ENCODE measurements around the gene NSD2.
"Not testable (repeated sequence)": the region's sequence is repeated elsewhere in the genome, so short reads cannot be mapped to it uniquely, and the experiment has no call there.

Gene NSD2

DNA sequence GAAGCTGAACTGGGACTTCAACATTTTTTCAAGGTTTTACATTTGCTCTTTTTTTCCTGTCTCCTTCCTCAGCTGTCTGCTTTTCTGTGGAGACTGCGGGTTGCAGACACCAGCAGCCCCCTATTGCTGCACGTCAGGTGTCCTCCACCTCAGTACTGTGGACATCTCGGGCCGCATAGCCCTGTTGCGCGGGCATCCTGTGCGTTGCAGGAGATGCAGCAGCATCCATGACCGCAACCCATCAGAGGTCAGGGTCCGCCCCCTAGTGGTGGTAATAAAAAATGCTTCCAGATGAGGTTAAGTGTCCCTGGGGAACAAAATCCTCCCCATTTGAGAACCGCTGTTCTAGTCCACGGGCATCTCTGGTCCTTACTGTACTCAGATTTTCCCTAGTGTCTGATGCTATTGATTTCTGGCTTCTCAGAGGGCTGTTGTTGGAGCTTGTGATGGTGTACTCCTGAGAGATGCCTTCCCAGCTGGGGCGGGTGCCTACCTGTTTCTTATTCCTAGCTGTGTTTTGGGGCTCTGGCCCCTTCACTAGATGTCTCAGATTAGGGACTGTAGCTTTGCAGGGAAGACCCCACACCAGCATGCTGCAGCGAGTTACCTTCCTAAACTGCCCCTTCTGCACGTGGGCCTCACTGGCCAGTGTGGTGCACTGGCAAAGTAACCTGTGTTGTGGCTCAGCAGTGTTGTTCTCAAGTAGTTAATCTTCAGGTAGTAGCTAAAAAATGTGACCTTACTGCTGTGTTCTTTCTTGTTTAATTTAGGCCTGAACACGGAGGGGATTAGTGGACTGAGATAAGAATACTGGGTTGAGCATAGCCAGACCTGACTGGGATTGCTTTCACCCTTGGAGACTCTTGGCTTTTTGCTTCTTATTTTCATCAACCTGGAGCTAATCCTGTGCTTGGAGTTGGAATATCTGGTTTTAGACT, 28.2 kb downstream of the NSD2 start:
- DNase-seq: peak; percentile 68

GRCh38 chr4:1900087-1900433, 28.9 kb downstream of the NSD2 start:
- no peak for DNase-seq

DNA sequence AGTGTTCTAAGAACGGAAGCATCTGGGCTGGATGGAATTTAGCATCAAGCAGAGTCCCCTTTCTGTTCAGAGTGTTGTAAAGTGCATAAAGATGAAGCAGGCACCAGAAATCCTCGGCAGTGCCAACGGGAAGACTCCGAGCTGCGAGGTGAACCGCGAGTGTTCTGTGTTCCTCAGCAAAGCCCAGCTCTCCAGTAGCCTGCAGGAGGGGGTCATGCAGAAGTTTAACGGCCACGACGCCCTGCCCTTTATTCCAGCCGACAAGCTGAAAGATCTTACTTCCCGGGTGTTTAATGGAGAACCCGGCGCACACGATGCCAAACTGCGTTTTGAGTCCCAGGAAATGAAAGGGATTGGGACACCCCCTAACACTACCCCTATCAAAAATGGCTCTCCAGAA, 29.4 kb downstream of the NSD2 start:
- DNase-seq: no peak

DNA sequence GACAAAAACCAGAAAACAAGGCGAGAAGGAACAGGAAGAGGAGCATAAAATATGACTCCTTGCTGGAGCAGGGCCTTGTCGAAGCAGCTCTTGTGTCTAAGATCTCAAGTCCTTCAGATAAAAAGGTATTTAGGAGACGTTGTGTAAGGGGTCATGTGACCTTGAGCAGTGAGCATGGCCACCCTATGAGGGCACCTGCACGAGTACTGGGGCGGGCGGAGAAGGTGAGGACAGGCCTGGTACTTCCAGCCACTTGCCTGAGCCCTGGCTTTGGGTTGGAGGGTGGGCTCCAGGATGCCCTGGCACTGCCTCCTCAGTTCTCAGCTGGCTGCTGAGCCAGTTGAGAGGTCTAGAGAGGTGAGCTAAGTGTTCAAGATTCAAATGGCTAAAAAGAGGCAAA, 29.9 kb downstream of the NSD2 start:
- DNase-seq: no peak

DNA sequence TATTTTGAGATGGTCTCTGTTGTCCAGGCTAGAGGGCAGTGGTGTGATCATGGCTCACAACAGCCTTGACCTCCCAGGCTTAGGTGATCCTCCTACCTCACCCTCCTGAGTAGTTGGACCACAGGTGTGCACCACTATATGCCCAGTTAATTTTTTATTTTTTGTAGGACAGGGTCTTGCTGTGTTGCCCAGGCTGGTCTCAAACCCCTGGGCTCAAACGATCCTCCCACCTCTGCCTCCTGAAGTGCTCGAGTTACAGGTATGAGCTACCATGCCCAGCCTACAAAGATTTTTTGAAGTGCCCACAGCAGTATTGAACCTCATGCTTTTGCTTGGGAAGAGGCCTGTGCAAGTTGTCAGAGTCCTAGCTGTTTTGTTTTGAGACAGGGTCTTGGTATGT, 31.1 kb downstream of the NSD2 start:
- no peak for DNase-seq

DNA sequence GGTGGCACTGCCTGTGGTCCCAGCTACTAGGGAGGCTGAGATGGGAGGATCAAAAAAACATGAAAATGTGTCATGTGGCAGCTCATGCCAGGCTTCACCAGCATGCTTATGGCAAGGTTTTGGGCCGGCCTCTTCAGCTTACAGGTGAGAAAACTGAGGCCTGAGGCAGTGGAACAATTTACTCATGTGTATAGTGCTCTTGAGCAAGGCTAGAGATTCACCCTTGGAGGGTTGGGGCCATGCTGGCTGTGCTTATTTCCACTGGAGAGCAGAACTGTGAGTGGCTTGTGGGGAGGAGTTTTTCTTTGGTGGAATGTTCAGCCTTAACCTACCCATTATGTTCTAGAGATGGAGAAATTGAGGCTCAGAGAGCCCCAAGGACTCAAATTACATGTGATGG, 31.8 kb downstream of the NSD2 start:
- no peak for DNase-seq

- DNase-seq: no peak
Measured at GRCh38 chr4:1904042-1904441, 32.8 kb downstream of the NSD2 start.

DNA sequence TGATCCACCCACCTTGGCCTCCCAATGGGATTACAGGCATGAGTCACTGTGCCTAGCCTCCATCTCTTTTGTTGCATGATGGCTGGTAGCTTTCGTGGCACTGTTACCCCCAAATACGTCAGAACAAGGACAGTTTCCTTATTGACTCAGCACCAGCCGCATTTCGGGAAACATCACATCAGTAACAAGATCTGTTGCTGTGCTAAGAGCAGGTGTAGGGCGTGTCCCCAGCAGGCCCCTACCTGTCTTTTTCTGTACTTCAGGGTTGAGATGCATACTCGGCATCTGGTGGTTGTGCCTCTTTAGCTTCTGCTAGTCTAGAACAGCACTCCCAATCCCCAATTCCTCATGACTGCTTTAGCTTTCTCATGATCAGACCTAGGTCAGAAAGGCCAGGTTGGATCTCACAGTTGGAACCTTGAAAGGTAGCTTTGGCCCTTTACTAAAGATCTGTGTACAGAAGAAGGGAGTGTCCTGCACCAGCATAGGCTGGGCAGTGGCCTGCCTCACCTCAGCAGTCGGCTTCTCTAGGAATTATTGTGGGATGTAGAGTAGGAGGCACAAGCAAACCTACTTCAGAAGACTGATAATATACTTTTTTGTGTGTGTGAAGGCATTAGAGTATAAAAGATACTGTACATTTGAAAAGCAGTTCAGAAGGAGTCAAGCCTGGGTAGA, 36.8 kb downstream of the NSD2 start:
- no peak for DNase-seq

GRCh38 chr4:1909696-1910095, 38.5 kb downstream of the NSD2 start:
- DNase-seq: not testable (repeated sequence)

DNA sequence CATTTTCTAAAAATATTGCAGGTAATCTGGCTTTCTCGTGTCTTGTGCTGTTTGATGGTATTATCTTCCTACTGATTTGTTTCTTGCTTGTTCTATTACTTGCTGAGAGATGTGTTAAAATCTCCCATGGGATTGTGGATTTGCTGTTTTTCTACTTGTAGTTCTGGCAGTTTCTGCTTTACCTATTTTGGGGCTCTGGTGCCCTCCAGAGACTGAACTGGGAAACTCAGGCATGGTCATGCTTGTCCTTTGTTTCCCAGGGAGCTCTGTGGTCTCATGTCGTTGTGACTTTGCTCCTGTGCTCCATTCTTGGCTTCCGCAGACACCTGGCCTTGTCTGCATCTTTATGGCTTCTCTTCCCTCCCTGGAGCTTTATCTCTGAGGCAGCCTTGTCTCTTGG, 39.5 kb downstream of the NSD2 start:
- no peak for DNase-seq

GRCh38 chr4:1911316-1911715, 40.1 kb downstream of the NSD2 start:
- not testable (repeated sequence) for DNase-seq

DNA sequence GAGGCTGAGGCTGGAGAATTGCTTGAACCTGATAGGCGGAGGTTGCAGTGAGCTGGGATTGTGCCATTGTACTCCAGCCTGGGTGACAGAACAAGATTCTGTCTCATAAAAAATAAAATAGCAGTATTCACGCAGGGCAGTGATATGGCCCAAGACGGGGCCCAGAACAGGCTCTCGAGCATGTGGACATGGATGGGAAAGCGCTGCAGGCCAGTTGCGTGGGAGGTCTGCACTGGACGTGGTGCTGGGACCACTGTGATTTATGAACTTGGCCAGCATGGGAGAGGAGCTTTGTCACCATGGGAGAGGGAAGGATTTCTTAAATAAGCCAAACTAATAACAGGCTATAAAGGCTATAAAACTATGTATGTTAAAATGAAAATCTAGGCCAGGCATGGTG, 51.6 kb downstream of the NSD2 start:
- DNase-seq: no peak

GRCh38 chr4:1927675-1928074, 56.5 kb downstream of the NSD2 start:
- no peak for DNase-seq

DNA sequence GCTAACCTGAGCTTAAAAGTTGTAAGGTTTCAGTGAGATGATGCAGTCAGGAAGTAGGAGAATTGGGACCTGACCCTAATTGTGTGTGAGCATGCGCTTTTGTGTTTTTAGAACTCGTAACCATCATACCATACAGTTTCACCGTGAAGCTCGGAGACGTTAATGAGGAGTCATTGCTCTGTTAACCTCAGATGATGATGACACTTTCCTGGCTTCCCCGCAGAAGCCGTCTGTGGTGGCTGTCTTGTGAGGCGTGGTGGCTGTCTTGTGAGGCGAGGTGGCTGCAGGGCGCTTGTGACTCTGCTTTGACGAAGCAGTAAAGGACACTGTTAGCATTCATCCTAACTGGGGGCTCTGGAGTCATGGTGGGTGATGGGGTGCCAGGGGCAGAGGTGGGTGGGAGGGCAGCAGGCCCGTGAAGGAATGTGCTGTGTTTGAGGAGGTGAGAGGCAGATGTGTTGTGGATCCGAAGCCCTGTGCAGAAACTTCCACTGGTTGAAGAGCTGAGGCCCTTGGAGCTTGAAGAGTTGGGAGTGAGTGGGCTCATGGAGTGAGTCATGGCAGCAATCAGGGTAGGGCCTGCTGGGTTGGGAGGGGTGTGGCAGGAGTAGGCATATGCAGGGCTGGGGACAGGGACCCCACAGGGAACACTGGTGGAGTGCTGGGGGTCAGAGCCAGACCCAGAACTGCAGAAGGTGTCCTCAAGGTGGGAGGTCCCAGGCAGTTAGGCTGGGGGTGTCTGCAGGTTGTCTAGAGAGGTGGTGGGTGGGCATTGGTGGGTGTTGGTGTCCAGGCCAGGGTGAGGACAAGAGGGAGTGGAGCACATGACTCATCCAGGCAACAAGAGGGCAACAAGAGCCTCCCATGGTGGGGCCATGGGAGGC, 57.4 kb downstream of the NSD2 start:
- no peak for DNase-seq

GRCh38 chr4:1932736-1933135, 61.5 kb downstream of the NSD2 start:
- DNase-seq: no peak

DNA sequence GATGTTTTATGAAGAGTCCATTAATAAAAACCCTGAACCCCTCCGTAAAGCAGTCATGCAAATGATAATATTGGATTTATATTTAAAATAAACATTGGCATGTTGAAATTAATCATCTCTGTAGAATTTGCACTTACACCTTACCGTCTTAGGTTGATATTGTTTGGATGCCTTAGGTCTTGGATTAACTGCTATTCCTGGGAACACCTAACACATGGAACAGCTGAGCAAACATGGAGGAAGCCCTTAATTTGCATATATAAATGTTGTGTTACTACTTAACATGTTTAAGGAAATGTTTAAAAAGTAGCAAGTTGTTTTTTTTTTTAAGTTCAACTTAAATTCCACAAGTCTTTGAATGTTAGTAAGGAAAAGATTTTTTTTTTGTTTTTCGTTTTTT, 62.5 kb downstream of the NSD2 start:
- no peak for DNase-seq

- DNase-seq: no peak
Measured at GRCh38 chr4:1937550-1937949, 66.4 kb downstream of the NSD2 start.

DNA sequence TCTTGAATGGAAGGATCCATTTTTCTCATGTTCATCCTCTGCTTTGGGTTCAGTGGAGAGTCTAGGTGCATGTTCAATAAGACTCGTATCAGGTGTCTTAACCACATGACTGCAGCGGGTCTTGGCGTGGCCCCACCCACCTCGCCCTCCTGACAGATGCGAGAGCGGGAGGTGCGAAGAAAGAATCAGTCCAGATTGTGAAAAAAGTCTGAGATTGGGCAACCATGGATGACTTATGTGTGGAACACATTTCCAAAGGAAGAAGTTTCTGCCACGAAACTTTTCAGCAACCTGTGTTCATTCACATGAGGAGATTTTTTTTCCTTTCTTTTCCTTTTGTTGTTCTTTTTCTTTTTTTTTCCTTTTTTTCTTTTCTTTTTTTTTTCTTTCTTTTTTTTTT, 66.8 kb downstream of the NSD2 start:
- no peak for DNase-seq

GRCh38 chr4:1939664-1940509, 68.7 kb downstream of the NSD2 start:
- no peak for DNase-seq

- DNase-seq: no peak
Measured at GRCh38 chr4:1940566-1940965, 69.4 kb downstream of the NSD2 start.

DNA sequence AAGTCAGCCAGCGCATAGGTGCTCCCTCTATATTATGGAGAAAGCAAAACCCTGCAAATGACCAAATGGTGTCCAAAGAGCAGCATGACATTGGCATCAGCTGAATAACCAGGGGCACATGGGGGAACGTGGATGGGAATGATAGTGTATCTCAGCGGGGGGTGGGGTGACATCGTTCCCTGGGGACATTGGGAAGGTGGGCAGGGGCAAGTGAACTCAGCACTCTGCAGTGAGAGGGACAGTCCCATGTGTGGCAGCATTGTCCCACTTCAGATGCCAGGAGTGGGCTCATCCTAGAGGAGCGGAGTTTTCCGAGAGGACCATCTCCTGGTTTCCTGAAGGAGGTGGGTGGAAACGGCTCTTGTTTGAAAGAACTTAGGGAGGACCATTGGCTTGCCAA, 72.7 kb downstream of the NSD2 start:
- DNase-seq: no peak

- DNase-seq: no peak
Measured at GRCh38 chr4:1945124-1945895, 74.1 kb downstream of the NSD2 start.

All from activated CD4-positive, CD25-positive, alpha-beta regulatory T cell treated with anti-CD3 and anti-CD28 coated beads, Interleukin-2, amount 50 U/mL, for 72 hours (primary cell).